ENCODE data around the gene ATP6V1G1.

- TF ChIP-seq TAF1 (IDR thresholded peaks at IDR 0.05; ENCODE audit: borderline replicate concordance, insufficient read depth, low read length) (no peak), SIN3A (IDR thresholded peaks at IDR 0.05; ENCODE audit: borderline replicate concordance, insufficient read depth, low read length) (no peak), POLR2AphosphoS5 (IDR thresholded peaks at IDR 0.05; ENCODE audit: low read depth, low read length) (no peak)
Observed at GRCh38 chr9:114634387-114634786, 46.8 kb downstream of the ATP6V1G1 start.
